Omental fat pad (tissue), 4 donors: ENCODE results near the gene ITGAX. TPM values are rescaled to one million over a fixed set of nuclear protein-coding genes. Genes with fewer than 3 reads are reported as not detected.

ENCODE experiments used
- ATAC-seq: fragments of 150-250 bp; one replicate; pipeline ENCODE4 v1.9.1; 2016; ENCODE audit warnings: mild to moderate bottlenecking, moderate library complexity; ENCODE audit not compliant: low FRiP score
- DNase-seq: peaks from one replicate; pipeline ENCODE4 v3.0.0-alpha.2; 2019; ENCODE audit warnings: low spot score
- total RNA-seq, 4 donors: library from RNA; depleted of rRNA; stranded (reverse); fragments of >200 nt; gene quantifications; one replicate each; pipeline ENCODE4 v1.1.0, GENCODE V29; 2016
- TF ChIP-seq, protein P1 (sequence below), 3 donors: fragments of 450-650 bp; IDR thresholded peaks; one replicate each; pipeline ENCODE4 v1.5.1; 2016 to 2017; ENCODE audit warnings: antibody characterized with exemption in 3 of 3, mild to moderate bottlenecking in 3 of 3, moderate library complexity in 2 of 3

ITGAX gene
- total RNA-seq, 4 donors from 2014 or later, result 11.7 to 161 (median 27.0) TPM

DNA sequence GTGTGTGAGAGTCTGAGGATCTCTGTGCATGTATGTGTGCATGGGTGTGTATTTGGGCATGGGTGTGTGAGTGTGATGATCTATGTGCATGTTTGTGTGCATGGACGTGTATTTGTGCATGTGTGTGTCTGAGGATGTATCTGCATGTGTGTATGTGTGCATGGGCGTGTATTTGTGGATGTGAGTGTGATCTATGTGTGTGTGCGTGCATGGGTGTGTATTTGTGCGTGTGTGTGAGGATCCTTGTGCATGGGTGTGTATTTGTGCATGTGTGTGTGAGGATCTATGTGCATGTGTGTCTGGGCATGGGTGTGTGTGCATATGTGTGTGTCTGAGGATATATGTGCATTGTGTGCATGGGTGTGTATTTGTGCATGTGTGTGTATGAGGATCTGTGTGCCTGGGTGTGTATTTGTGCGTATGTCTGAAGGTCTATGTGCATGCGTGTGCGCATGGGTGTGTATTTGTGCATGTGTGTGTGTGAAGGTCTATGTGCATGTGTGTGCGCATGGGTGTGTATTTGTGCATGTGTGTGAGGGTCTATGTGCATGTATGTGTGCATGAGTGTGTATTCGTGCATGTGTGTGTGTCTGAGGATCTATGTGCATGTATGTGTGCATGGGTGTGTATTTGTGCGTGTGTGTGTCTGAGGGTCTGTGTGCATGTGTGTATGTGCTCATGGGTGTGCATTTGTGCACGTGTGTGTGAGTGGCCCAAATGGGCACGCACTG is 26.5 kb upstream of the ITGAX start:
- ATAC-seq (no peak), DNase-seq (no peak)
- TF ChIP-seq, protein P1, sequence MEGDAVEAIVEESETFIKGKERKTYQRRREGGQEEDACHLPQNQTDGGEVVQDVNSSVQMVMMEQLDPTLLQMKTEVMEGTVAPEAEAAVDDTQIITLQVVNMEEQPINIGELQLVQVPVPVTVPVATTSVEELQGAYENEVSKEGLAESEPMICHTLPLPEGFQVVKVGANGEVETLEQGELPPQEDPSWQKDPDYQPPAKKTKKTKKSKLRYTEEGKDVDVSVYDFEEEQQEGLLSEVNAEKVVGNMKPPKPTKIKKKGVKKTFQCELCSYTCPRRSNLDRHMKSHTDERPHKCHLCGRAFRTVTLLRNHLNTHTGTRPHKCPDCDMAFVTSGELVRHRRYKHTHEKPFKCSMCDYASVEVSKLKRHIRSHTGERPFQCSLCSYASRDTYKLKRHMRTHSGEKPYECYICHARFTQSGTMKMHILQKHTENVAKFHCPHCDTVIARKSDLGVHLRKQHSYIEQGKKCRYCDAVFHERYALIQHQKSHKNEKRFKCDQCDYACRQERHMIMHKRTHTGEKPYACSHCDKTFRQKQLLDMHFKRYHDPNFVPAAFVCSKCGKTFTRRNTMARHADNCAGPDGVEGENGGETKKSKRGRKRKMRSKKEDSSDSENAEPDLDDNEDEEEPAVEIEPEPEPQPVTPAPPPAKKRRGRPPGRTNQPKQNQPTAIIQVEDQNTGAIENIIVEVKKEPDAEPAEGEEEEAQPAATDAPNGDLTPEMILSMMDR (IDR thresholded peaks at IDR 0.05), result no peak

DNA sequence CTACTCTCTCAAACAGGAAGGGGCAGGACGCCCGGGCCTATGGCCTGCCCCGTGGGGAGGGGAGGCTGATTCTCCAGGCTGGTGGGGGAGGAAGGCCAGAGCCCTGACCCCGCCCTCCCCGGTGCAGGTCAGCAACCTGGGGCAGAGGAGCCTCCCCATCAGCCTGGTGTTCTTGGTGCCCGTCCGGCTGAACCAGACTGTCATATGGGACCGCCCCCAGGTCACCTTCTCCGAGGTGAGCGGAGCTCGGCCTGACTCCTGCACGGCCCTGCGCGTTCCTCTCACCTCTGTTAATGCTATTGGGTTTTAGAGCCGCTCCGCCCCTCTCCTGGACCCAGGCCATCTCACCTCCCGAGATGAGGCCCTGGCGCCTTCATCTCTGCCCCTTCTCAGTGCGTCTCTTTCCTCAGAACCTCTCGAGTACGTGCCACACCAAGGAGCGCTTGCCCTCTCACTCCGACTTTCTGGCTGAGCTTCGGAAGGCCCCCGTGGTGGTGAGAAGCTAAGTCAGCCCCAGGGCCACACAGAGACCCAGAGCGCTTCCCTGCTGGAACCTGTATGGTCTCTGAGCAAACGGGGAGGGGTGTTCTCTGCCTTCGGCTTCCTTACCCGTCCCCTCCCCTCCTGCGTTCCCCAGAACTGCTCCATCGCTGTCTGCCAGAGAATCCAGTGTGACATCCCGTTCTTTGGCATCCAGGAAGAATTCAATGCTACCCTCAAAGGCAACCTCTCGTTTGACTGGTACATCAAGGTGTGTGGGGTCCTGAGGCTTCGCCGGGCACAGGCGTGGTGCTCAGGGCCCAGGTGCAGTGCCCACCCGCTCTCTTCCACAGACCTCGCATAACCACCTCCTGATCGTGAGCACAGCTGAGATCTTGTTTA is 25.1 kb upstream of the ITGAX start:
- TF ChIP-seq, protein P1 (IDR thresholded peaks at IDR 0.05), result no peak
- ATAC-seq, result no peak
- no peak for DNase-seq

DNA sequence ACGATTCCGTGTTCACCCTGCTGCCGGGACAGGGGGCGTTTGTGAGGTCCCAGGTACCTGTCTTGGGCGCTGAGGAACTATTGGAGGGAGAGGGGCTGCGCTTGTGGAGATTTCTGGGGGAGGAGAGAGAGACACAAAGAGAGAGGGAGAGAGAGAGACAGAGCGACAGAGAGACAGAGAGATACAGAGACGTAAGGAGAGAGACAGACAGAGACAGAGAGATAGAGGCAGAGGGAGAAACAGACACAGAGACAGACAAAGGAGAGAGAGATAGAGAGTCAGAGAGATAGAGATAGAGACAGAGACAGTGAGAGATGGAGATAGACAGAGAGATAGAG is 24.5 kb upstream of the ITGAX start:
- ATAC-seq (no peak), DNase-seq (no peak)
- TF ChIP-seq, protein P1 (IDR thresholded peaks at IDR 0.05), result no peak

DNA sequence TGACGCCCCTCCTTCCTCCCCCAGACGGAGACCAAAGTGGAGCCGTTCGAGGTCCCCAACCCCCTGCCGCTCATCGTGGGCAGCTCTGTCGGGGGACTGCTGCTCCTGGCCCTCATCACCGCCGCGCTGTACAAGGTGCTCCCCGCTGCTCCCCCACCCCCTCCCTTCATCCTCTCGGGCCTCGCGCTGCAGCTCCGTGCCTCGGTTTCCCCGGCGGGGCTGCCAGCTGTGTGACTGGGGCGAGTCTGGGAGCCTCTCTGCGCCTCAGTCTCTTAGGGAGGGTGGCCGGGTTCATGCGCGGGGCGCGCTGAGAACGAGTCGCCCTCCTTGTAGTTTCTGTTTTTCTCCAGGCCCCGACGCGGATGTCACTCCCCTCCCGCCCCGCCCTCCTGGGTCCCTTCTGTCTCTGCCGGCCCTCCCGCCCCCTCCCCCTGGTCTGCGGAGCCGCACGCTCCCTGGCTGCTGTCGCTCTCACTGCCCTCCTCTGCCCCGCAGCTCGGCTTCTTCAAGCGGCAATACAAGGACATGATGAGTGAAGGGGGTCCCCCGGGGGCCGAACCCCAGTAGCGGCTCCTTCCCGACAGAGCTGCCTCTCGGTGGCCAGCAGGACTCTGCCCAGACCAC is 23.7 kb upstream of the ITGAX start:
- ATAC-seq (no peak), DNase-seq (no peak)
- TF ChIP-seq, protein P1 (IDR thresholded peaks at IDR 0.05), result no peak

DNA sequence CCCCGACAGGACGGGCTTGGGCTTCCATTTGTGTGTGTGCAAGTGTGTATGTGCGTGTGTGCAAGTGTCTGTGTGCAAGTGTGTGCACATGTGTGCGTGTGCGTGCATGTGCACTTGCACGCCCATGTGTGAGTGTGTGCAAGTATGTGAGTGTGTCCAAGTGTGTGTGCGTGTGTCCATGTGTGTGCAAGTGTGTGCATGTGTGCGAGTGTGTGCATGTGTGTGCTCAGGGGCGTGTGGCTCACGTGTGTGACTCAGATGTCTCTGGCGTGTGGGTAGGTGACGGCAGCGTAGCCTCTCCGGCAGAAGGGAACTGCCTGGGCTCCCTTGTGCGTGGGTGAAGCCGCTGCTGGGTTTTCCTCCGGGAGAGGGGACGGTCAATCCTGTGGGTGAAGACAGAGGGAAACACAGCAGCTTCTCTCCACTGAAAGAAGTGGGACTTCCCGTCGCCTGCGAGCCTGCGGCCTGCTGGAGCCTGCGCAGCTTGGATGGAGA is 23.1 kb upstream of the ITGAX start:
- TF ChIP-seq, protein P1 (IDR thresholded peaks at IDR 0.05), result no peak
- ATAC-seq, result no peak
- DNase-seq, result no peak

DNA sequence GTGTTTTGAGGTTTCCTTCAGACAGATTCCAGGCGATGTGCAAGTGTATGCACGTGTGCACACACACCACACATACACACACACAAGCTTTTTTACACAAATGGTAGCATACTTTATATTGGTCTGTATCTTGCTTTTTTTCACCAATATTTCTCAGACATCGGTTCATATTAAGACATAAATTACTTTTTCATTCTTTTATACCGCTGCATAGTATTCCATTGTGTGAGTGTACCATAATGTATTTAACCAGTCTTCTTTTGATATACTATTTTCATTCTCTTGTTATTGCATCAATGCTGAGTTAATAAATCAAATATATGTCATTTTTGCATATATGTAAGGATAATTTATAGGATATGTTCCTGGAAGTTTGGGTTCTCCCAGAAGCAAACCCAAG is 22.4 kb upstream of the ITGAX start:
- DNase-seq (no peak), ATAC-seq (no peak)
- TF ChIP-seq, protein P1 (IDR thresholded peaks at IDR 0.05), result no peak
